H1 (cell line): ENCODE measurements around the gene CBLB. TPM values are rescaled to one million over a fixed set of nuclear protein-coding genes. Genes with fewer than 3 reads are reported as not detected.

Experiments
- PHF8 ChIP-seq: fragments of 200-600 bp; sonication (generic); conservative IDR thresholded peaks from 2 replicates; pipeline ENCODE4 v1.7.1; 2012; ENCODE audit warnings: low read depth, mild to moderate bottlenecking, inconsistent platforms, low read length, moderate library complexity
- polyA plus RNA-seq, 7 experiments: library from polyadenylated mRNA; depleted of rRNA in 3 of 7; stranded (reverse) in 5 of 7; unstranded in 2 of 7; fragments of >200 nt in 5 of 7; fragments of 200-250 nt in 2 of 7; gene quantifications; 1 replicate in 5 of 7; 2 replicates in 1 of 7; 4 replicates in 1 of 7; pipeline versions ENCODE4 v1.2.1 to v1.2.3, GENCODE V29; 2011 to 2013; ENCODE audit warnings: missing spikeins in 2 of 7, mixed read lengths in 2 of 7
- total RNA-seq: library from RNA; stranded (reverse); fragmentation: NEBNext Ultra II Directional; extraction: Animal tissue kit (Norgen Biotek cat#: 25700); gene quantifications from 2 replicates; pipeline ENCODE4 v1.2.1, GENCODE V29; 2021

The CBLB gene
- total and polyA plus RNA-seq, 2 of the 8 experiments (the other 6 are each of a cell fraction or from before 2014, with no cell fraction given) = 14.5 to 26.0 TPM

GRCh38 chr3:105885256-105885655 lies 16.4 kb upstream of the CBLB start (continued):
- no peak for TF ChIP-seq PHF8
- TF ChIP-seq, all 59 proteins: peak for 0
